HCT116 (cell line): ENCODE data around the gene ZNF367. TPM values are rescaled to one million over a fixed set of nuclear protein-coding genes. Genes with fewer than 3 reads are reported as not detected.

Experiments used
- ATAC-seq: fragments of 200-7000 bp; cut with Tn5 transposase; 2 replicates; pipeline ENCODE4 v1.9.1; 2020; ENCODE audit warnings: mild to moderate bottlenecking, moderate library complexity
- BruUV-seq: library from RNA; stranded (reverse); fragments of 400-500 nt; replicated peaks from 2 replicates; lab custom pipeline; 2021; lab: Mats Ljungman, UMichigan
- CTCF ChIA-PET: fragments of 300-600 bp; sonication (Branson Sonifier 250); formaldehyde crosslinking; loops from one replicate; lab custom pipeline; 2021; ENCODE audit warnings: antibody characterized with exemption; lab: Charles Lee
- POLR2A ChIA-PET: fragments of 300-600, 350-600 bp; sonication (Branson Sonifier 250); formaldehyde crosslinking; loops from one replicate; lab custom pipeline; 2021; ENCODE audit warnings: antibody characterized with exemption; lab: Charles Lee
- RAD21 ChIA-PET, 2 experiments: fragments of 300-600 bp; sonication (Branson Sonifier 250); formaldehyde crosslinking; loops; one replicate each; lab custom pipeline; 2023; ENCODE audit warnings: low total read pairs in 2 of 2; ENCODE audit not compliant: uncharacterized antibody in 2 of 2, unreplicated experiment in 2 of 2, low non-redundant PET in 1 of 2; lab: Charles Lee
- DNase-seq: peaks from one replicate; pipeline ENCODE4 v3.0.0-alpha.2; 2010; ENCODE audit warnings: low read depth, low spot score
- H2AFZ ChIP-seq: fragments of 200-600 bp; shearing (Covaris generic), sonication (generic); 2 replicates; pipeline ENCODE4 v1.6.1; 2017; ENCODE audit warnings: low read depth, mixed run types, mixed read lengths, antibody characterized with exemption, low read length; ENCODE audit not compliant: poor library complexity, severe bottlenecking
- H3K27ac ChIP-seq: 2 replicates; pipeline ENCODE4 v1.5.1; 2012; ENCODE audit warnings: low read depth, low read length
- H3K27me3 ChIP-seq: fragments of 200-600 bp; sonication (generic); 2 replicates; pipeline ENCODE4 v1.6.1; 2016; ENCODE audit warnings: mixed run types, low read length, mixed read lengths; ENCODE audit not compliant: insufficient read depth
- H3K36me3 ChIP-seq, 2 experiments: fragments of 200-500 bp in 1 of 2; fragments of 200-600 bp in 1 of 2; sonication (Bioruptor generic) in 1 of 2; sonication (generic) in 1 of 2; 2 replicates each; pipeline versions ENCODE4 v1.5.1 to v1.6.1; 2014 to 2016; ENCODE audit warnings: low read length in 2 of 2, inconsistent platforms in 1 of 2, mixed read lengths in 1 of 2, mixed run types in 1 of 2; ENCODE audit not compliant: insufficient read depth in 2 of 2, control insufficient read depth in 1 of 2
- H3K4me1 ChIP-seq, 2 experiments: fragments of 200-600 bp in 1 of 2; sonication (generic) in 1 of 2; 2 replicates each; pipeline versions ENCODE4 v1.5.1 to v1.6.1; 2012 to 2017; ENCODE audit warnings: low read length in 2 of 2, inconsistent platforms in 1 of 2, mild to moderate bottlenecking in 1 of 2, mixed read lengths in 1 of 2, mixed run types in 1 of 2, moderate library complexity in 1 of 2; ENCODE audit not compliant: insufficient read depth in 2 of 2, control insufficient read depth in 1 of 2
- H3K4me2 ChIP-seq: fragments of 200-600 bp; sonication (generic); 2 replicates; pipeline ENCODE4 v1.6.1; 2017; ENCODE audit warnings: mixed run types, low read length, mixed read lengths
- H3K4me3 ChIP-seq, 2 experiments: fragments of 200-600 bp in 1 of 2; sonication (generic) in 1 of 2; replicated peaks in 1 of 2; 2 replicates each; pipeline ENCODE4 v1.5.1; 2011 to 2016; ENCODE audit warnings: low read length in 2 of 2, control low read depth in 1 of 2, low read depth in 1 of 2, mild to moderate bottlenecking in 1 of 2, mixed read lengths in 1 of 2, mixed run types in 1 of 2
- H3K79me2 ChIP-seq: fragments of 200-600 bp; sonication (generic); 2 replicates; pipeline ENCODE4 v1.6.1; 2017; ENCODE audit warnings: mild to moderate bottlenecking, mixed run types, low read length, moderate library complexity, mixed read lengths; ENCODE audit not compliant: insufficient read depth
- H3K9ac ChIP-seq: fragments of 200-600 bp; sonication (generic); 2 replicates; pipeline ENCODE4 v1.6.1; 2016; ENCODE audit warnings: low read length, mixed read lengths
- H3K9me2 ChIP-seq: fragments of 200-600 bp; sonication (generic), shearing (Covaris generic); 2 replicates; pipeline ENCODE4 v1.6.1; 2017; ENCODE audit warnings: mixed run types, mild to moderate bottlenecking, moderate library complexity; ENCODE audit not compliant: insufficient read depth
- H3K9me3 ChIP-seq, 2 experiments: fragments of 200-500 bp in 1 of 2; fragments of 200-600 bp in 1 of 2; sonication (Bioruptor generic) in 1 of 2; sonication (generic) in 1 of 2; 2 replicates each; pipeline ENCODE4 v1.6.1; 2014 to 2017; ENCODE audit warnings: low read length in 2 of 2, mixed read lengths in 2 of 2, inconsistent platforms in 1 of 2, low read depth in 1 of 2, mild to moderate bottlenecking in 1 of 2, mixed run types in 1 of 2, moderate library complexity in 1 of 2; ENCODE audit not compliant: control insufficient read depth in 1 of 2, insufficient read depth in 1 of 2
- H4K20me1 ChIP-seq: fragments of 200-600 bp; sonication (generic), shearing (Covaris generic); 2 replicates; pipeline ENCODE4 v1.6.1; 2017; ENCODE audit warnings: mixed run types, mild to moderate bottlenecking, moderate library complexity; ENCODE audit not compliant: insufficient read depth
- ATF3 ChIP-seq: IDR thresholded peaks from 2 replicates; pipeline ENCODE4 v1.6.1; 2012
- CTCF ChIP-seq, 3 experiments: fragments of 200-600 bp in 1 of 3; sonication (generic) in 1 of 3; IDR thresholded peaks in 2 of 3; conservative IDR thresholded peaks in 1 of 3; 2 replicates each; pipeline ENCODE4 v1.5.1; 2012 to 2017; ENCODE audit warnings: low read depth in 2 of 3, low read length in 2 of 3, antibody characterized with exemption in 1 of 3, borderline replicate concordance in 1 of 3, control low read depth in 1 of 3, mild to moderate bottlenecking in 1 of 3, mixed read lengths in 1 of 3, mixed run types in 1 of 3, moderate library complexity in 1 of 3; ENCODE audit not compliant: insufficient read depth in 1 of 3
- EGR1 ChIP-seq: IDR thresholded peaks from 2 replicates; pipeline ENCODE4 v1.6.1; 2012; ENCODE audit warnings: low read depth
- EZH2phosphoT487 ChIP-seq: fragments of 200-600 bp; IDR thresholded peaks from 2 replicates; pipeline ENCODE4 v1.6.1; 2018; ENCODE audit warnings: antibody characterized with exemption, borderline replicate concordance
- JUND ChIP-seq: IDR thresholded peaks from 2 replicates; pipeline ENCODE4 v1.6.1; 2012
- MAX ChIP-seq: IDR thresholded peaks from 2 replicates; pipeline ENCODE4 v1.6.1; 2012
- POLR2A ChIP-seq: IDR thresholded peaks from 2 replicates; pipeline ENCODE4 v1.7.0; 2011; ENCODE audit warnings: borderline replicate concordance; ENCODE audit not compliant: insufficient read depth, insufficient read length; ENCODE audit errors: extremely low read depth
- RAD21 ChIP-seq: IDR thresholded peaks from 2 replicates; pipeline ENCODE4 v1.6.1; 2012; ENCODE audit warnings: low read depth, mild to moderate bottlenecking
- REST ChIP-seq: IDR thresholded peaks from 2 replicates; pipeline ENCODE4 v1.6.1; 2012; ENCODE audit warnings: low read depth
- SIN3A ChIP-seq: IDR thresholded peaks from 2 replicates; pipeline ENCODE4 v1.6.1; 2012; ENCODE audit warnings: low read depth
- TCF7L2 ChIP-seq: IDR thresholded peaks from 2 replicates; pipeline ENCODE4 v1.7.0; 2011; ENCODE audit warnings: borderline replicate concordance, inconsistent platforms; ENCODE audit not compliant: insufficient read depth, insufficient read length; ENCODE audit errors: extremely low read depth
- YY1 ChIP-seq: IDR thresholded peaks from 2 replicates; pipeline ENCODE4 v1.6.1; 2011; ENCODE audit warnings: low read length, low read depth, moderate library complexity, mild to moderate bottlenecking; ENCODE audit not compliant: insufficient replicate concordance; ENCODE audit errors: extremely low read depth
- ZBTB33 ChIP-seq: IDR thresholded peaks from 2 replicates; pipeline ENCODE4 v1.6.1; 2011; ENCODE audit warnings: mild to moderate bottlenecking, low read length, moderate library complexity; ENCODE audit not compliant: insufficient replicate concordance; ENCODE audit errors: extremely low read depth
- intact Hi-C: fragments of 100-400 bp; cut with micrococcal nuclease; formaldehyde crosslinking; loops from 2 replicates; pipeline ENCODE4 v1.10.0; 2022
- total RNA-seq: library from RNA; stranded (reverse); gene quantifications from one replicate; pipeline ENCODE4 v1.2.1, GENCODE V29; 2021; ENCODE audit not compliant: unreplicated experiment

Gene ZNF367
- total RNA-seq, 1 experiment from 2014 or later = 18.1 TPM

DNA sequence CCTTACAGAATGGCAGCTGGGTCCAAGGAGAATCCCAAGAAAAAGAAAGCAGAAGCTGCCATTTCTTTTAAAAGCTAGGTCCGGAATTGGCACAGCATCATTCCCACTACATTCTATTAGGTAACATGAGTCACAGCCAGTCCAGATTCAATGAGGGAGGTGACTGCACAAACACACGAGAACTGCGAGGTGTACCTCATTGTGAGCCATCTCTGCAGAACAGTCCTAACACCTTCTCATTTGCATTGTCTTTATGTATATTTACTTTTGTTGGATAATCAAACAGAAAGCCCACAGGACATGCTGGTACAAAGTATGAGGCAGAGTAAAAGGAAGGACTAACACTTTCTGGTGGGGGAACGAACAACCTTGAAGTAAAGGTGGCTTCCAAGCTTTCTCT, 17.2 kb upstream of the ZNF367 start:
- H3K4me2 ChIP-seq = no peak overlapping the region
- H2AFZ ChIP-seq = no peak overlapping the region
- no peaks in the 10 kb centered on the region for H4K20me1 ChIP-seq
- BruUV-seq = no TSS peak
- no peaks in the 10 kb centered on the region for H3K79me2 ChIP-seq
- H3K4me3 ChIP-seq = no peak overlapping the region
- H3K27me3 ChIP-seq = no peaks in the 10 kb centered on the region
- H3K4me1 ChIP-seq = no peaks in the 10 kb centered on the region
- RAD21 ChIA-PET = no interaction called here
- no peaks in the 10 kb centered on the region for H3K36me3 ChIP-seq
- DNase-seq (no peak), ATAC-seq (no peak)
- H3K9me3 ChIP-seq = peaks cover 0 to 4% of the 10 kb centered on the region in 2 experiments; a peak in 1 of 4 replicates
- no peak overlapping the region for H3K27ac ChIP-seq
- TF ChIP-seq YY1 = no peak
- no peak for TF ChIP-seq TCF7L2
- no peak for TF ChIP-seq SIN3A
- TF ChIP-seq CTCF (IDR thresholded peaks at IDR 0.05 in 2 of 3, conservative IDR thresholded peaks at IDR 0.05 in 1 of 3; ENCODE audit: borderline replicate concordance in 1 of 3, insufficient read depth in 1 of 3, low read depth in 2 of 3, low read length in 2 of 3) = no peak
- TF ChIP-seq EZH2phosphoT487 = no peak
- no peak for TF ChIP-seq REST
- no peak for TF ChIP-seq ATF3
- TF ChIP-seq EGR1 = no peak
- no peak for TF ChIP-seq RAD21
- no peak for TF ChIP-seq ZBTB33
- no peak for TF ChIP-seq MAX
- TF ChIP-seq POLR2A = no peak
- TF ChIP-seq JUND = no peak
- POLR2A ChIA-PET = no interaction called here
- intact Hi-C loops = no loop called here
- no peak overlapping the region for H3K9ac ChIP-seq
- H3K9me2 ChIP-seq = no peaks in the 10 kb centered on the region
- CTCF ChIA-PET = no interaction called here
